GM21447 (cell line): Measurements from ENCODE around the gene ATG4A.

Experiments
- ATAC-seq: cut with Tn5 transposase; IDR thresholded peaks from one replicate; pipeline ENCODE4 v1.9.1; 2021; ENCODE audit not compliant: unreplicated experiment

The ATG4A gene

GRCh38 chrX:108091264-108091877, at the start of gene ATG4A, which contains the start of gene PSMD10:
ATG4A (plus strand) TSS chrX:108091778; CDS start chrX:108091827, 49 bp downstream.
PSMD10 (minus strand) TSS chrX:108091542; CDS start chrX:108091520, 22 bp downstream.
- ATAC-seq = peak; percentile 96

- ATAC-seq = no peak
These were observed 46.9 kb upstream of the ATG4A start, which contains the start of gene VSIG1 for GRCh38 chrX:108044554-108045256. VSIG1 (plus strand) TSS chrX:108045065; CDS start chrX:108045131, 66 bp downstream.

- ATAC-seq = no peak
These were observed 41.9 kb upstream of the ATG4A start for GRCh38 chrX:108049649-108050048.

GRCh38 chrX:108053218-108053617, 38.4 kb upstream of the ATG4A start:
- ATAC-seq = no peak

- no peak for ATAC-seq
These were observed 36.0 kb upstream of the ATG4A start for GRCh38 chrX:108055546-108055945.

GRCh38 chrX:108059801-108060200, 31.8 kb upstream of the ATG4A start:
- no peak for ATAC-seq

- ATAC-seq = no peak
These were observed 27.6 kb upstream of the ATG4A start for GRCh38 chrX:108064001-108064400.

GRCh38 chrX:108064613-108065012, 27.0 kb upstream of the ATG4A start:
- ATAC-seq = no peak

- ATAC-seq = no peak
These were observed 23.5 kb upstream of the ATG4A start for GRCh38 chrX:108068121-108068520.

GRCh38 chrX:108070891-108071290, 20.7 kb upstream of the ATG4A start:
- ATAC-seq = no peak

GRCh38 chrX:108071578-108071977, 20.0 kb upstream of the ATG4A start:
- no peak for ATAC-seq

- ATAC-seq = no peak
These were observed 18.8 kb upstream of the ATG4A start for GRCh38 chrX:108072746-108073145.

GRCh38 chrX:108081110-108081509, 10.5 kb upstream of the ATG4A start:
- ATAC-seq = no peak

GRCh38 chrX:108087792-108088191, 3.8 kb upstream of the ATG4A start:
- no peak for ATAC-seq

- ATAC-seq = no peak
These were observed 3.1 kb upstream of the ATG4A start for GRCh38 chrX:108088511-108088910.

GRCh38 chrX:108090491-108091263, 901 bp upstream of the ATG4A start:
- no peak for ATAC-seq

- ATAC-seq = peak; percentile 46
These were observed 307 bp downstream of the ATG4A start for GRCh38 chrX:108091878-108092291.

GRCh38 chrX:108097380-108097779, 5.8 kb downstream of the ATG4A start:
- ATAC-seq = no peak

- no peak for ATAC-seq
These were observed 13.9 kb downstream of the ATG4A start for GRCh38 chrX:108105473-108105872.

- ATAC-seq = no peak
These were observed 23.0 kb downstream of the ATG4A start for GRCh38 chrX:108114541-108114940.

GRCh38 chrX:108117988-108118387, 26.4 kb downstream of the ATG4A start:
- ATAC-seq = no peak

- ATAC-seq = no peak
These were observed 29.7 kb downstream of the ATG4A start for GRCh38 chrX:108121291-108121690.
